ENCODE data around the gene RHOT1.
A peak's percentile ranks its signal among the peaks of the same experiment; 100 is the strongest.
"Not testable (repeated sequence)": the region's sequence is repeated elsewhere in the genome, so short reads cannot be mapped to it uniquely, and the experiment has no call there.

The RHOT1 gene

DNA sequence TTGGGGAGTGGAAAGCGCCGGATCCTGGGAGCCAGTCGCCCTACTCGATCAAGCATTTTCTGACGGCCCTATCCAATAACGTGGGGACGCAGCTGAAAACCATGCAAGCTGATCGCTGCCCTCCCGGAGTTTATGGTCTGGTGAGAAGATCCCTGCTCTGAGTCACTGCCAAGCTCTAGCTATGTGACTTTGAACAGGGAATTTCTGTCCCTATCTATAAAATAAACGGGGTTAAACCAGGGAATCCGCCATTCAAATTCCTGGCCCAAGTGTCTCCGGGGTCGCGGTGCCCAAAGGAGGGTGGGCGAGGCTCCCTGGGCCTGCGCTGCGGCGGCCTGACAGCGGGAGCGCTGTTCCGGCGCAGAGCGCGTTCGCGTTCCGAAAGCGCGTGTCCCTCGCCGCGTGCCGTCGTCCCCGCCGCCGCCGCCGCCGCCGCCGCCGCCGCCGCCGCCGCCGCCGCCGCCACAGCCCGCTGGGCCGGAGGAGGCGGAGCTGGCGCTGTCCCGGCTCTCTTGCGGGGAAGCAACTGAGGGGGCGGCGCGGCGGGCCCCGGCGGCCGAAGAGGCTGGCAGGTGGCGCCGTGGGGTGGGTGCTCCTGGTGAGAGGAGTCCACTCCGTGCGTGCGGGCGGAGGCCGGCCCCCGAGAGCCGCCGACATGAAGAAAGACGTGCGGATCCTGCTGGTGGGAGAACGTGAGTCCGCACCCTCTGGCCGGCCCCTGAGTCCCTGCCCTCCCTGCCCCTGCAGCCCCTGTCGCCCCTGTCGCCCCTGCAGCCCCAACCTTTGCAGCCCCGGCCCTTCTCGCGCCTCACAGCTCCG, at the start of gene RHOT1:
Gene RHOT1, plus strand, starts transcription at position 465 of the 819 bp plus-strand sequence. Its CDS starts 191 bp downstream, at position 656.
- peak; percentile 80 for DNase-seq

DNA sequence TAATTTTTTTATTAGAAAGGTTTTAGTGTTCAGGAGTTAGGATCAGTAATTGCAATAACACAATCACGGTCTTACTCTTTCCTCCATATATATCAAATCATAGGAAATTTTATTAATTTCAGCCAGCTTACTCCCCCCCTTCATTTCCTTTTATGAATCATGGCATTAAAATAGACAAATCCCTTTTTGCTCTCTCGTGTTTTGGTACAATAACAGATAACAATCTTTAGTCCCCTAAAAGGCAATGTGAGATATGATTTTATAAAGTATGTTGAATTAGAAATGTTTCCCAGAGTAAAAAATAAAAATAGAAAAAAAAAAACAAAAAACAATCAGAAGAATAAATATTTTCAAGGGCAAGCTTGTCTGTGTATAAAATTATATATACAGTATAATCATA, 42.6 kb upstream of the RHOT1 start:
- no peak for DNase-seq

DNA sequence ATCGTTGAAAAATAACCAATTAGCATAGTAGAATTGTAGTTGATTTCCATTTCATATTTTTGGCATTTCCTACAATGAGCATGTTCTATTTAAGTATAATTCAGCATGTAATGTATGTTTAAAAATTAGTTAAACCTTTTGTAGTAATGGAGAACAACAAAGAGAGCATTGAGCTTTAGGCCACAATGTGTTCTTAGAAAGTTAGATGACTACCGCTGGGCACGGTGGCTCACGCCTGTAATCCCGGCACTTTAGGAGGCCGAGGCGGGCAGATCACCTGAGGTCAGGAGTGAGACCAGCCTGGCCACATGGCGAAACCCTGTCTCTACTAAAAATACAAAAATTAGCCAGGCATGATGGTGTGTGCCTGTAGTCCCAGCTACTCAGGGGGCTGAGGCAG, 42.0 kb upstream of the RHOT1 start:
- not testable (repeated sequence) for DNase-seq

DNA sequence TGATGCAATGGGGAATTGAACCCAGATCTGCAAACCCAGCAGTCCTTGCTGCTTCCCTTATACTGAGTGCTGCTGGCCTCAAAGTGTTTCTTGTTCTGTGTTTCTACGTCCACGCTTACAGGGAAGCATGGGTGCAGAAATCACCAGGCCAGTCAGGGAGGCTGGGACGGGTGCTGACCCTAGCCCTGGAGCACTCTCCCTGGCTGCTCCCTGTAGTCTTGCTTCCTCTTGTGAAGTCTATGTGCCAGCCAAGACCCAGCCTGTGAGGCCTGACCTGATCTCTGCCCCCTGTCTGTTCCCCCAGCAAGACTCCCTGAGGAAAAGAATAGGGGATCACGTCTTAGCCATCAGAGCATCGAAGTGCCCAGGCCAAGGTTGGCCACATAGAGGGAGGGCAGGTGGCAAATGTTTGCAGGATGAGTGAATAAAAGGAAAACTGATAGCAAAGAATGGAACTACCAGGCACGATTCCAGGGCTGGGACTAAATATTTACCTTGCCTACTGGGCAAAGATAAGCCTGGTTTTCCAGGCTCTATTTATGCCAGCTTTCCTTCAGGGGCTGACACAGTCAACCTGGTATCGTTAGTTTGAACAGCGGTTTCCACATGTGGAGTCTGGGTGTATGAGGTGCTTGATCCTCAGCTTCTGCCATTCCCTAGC, 41.2 kb upstream of the RHOT1 start:
- no peak for DNase-seq

DNA sequence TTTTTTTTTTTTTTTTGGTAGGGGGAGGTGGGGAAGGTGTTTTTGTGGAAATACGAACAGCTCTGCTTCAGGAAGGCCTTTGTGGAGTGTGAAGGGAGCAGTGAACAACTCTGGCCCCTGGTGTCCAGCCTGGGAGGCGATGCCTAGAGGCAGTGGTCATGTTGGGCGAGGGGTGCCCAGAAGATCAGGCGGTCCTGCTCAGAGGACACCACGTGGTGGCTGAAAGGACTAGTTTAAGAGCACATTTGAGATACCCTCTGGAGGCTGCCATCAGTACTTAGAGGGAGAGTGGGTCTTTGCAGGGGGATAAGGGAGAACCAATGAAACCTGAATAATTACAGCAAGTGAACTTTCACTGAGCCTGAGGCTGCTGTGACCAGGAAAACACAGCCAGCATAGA, 40.1 kb upstream of the RHOT1 start:
- no peak for DNase-seq

DNA sequence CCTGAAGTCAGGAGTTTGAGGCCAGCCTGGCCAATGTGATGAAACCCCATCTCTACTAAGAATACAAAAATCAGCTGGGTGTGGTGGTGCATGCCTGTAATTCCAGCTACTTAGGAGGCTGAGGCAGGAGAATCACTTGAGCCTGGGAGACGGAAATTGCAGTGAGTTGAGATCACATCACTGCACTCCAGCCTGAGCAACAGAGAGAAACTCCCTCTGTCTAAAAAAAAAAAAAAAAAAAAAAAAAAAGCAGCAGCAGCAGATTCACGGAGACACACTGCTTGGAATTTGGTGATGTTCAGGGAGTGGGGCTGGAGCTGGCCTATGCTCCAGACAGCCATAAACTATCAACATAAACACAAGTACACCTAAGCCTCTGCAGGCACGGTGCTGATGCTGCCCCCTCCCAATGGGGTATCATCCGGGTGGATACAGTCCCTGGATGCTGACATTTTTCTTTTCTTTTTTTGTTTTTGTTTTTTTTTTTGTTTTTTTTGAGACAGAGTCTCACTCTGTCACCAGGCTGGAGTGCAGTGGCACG, 39.6 kb upstream of the RHOT1 start:
- no peak for DNase-seq

DNA sequence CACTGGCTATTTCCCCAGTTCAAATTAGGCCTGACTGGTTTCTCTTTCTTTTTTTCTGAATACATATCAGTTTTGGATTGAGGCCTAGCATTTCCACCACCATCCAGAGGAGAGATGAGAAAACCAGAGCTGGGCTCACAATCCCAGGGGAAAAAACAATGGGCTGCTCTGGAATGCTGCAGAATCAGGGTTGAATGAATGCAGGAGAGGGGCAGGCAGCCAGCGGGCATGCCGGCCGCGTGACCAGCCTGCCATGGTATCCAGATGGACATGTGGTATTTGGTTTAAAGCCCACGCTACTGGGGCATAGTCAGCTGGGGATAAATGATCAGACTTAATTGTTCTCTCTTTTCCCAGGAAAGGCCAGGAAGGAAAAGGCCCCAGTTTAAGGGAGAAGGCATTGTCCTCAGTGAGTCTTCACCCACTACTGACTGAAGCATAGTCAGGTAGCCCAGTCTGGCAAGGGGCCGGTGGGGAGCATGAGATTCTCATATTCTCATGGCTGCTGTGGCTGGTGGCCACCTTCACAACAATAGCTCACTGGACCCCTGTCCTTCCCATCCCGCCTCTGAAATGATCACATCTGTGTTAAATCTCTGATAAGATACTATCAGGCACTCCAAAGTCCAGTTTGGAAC, 38.7 kb upstream of the RHOT1 start:
- DNase-seq = no peak

DNA sequence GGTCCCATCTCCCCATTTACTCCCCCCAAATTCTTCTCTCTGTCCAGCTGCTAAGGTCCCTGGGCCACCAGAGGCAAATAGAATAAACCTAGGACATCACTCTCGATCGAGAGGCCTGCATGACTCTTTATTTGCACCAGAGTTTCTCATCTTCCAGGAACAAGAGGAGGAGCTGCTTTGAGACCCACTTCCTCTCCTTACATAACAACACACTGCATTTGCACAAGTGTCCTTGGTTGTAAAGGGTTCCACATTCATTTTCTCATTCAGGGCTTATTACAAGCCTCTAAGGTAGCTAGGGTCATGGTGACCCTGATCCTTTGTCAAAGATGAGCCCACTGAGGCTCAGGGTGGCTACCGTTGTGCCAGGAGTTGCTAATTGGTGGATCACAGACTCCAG, 38.1 kb upstream of the RHOT1 start:
- no peak for DNase-seq

DNA sequence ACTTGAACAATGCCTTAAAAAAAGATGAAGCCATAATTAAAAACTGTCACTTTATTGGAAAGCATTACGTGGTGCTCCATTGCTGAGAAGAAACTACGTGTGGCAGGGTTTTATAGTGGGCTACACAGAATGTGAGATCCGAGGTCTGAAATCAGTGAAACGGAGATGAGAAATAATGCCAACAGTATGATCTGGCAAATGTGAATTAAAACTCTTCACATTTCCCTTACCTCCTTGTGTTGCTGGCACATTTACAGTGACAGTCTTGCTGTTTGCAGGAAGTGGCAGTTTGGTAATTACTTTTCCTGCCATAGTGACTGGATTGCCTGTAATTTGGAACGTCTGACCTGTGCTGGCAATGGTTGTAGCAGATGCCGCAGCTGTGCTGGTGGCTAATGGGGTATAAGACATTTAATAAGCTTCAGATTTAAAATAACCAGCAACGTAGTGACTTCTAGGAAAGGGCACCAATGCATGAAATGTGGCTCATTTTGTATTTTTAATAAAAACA, 35.8 kb upstream of the RHOT1 start:
- DNase-seq = not testable (repeated sequence)

DNA sequence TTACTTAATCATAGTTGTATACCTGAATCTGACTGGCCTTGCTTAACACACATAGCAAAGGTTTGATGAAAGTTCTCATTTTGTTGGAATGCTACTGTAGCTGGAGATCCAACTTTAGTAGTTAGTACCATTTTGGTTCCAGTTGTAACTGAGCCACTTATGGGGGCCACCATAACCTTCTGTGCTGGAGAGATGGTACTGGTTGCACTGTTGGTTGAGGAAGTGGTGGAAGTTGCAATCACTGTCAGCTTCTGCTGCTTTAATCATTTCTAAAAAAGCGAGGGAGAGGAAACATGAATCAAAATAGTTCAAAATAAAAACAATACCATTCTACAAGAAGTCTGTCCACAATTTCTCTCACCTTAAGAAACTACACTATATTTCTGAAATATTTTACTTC, 35.1 kb upstream of the RHOT1 start:
- DNase-seq = not testable (repeated sequence)

DNA sequence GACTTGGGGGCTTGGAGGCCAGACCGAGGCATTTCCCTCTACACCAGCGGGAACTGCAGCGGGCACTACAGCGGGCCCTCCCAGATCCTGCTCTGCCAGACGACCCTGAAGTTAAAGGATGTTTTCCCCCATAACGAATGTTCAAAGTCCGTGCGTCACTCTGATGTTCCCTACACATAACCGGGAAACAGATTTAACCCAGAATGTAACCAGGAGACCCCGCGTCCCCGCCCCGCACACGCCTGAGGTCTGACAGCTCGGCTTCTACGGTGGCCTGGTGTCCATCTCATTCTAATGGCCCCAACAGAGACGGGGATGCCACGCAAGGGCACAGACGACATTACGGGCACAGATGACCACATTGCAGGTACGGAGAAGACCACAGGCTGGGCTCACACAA, 31.7 kb upstream of the RHOT1 start:
- no peak for DNase-seq

DNA sequence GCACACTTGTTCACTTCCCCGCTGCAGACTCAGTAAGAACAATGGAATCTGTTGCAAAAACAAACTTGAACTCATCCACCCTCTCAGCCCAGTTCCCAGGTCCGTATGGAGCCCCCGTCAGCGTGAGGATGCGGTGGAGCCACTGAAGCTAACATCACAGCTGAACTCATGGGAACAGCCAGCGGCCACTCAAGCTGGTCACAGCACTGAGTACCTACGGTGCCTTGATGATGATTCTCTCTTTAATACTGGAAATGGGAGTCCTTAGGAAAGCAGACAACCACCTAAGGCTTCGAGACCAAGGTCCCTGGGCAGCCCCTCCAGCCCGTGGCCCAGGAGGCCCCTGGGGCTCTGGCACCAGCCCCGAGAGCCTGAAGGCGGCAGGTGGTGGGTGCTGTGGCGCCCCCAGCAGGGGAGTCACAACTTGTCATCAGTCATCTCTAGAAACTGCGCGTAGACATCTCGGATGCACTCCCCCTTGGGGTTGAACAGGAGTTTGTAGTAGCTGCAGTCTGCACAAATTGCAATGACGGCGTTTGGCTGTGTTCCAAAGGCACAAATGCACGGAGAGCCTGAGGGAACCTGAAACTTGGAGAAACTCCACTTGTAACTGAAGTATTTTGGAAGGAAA, 31.0 kb upstream of the RHOT1 start:
- DNase-seq = no peak

DNA sequence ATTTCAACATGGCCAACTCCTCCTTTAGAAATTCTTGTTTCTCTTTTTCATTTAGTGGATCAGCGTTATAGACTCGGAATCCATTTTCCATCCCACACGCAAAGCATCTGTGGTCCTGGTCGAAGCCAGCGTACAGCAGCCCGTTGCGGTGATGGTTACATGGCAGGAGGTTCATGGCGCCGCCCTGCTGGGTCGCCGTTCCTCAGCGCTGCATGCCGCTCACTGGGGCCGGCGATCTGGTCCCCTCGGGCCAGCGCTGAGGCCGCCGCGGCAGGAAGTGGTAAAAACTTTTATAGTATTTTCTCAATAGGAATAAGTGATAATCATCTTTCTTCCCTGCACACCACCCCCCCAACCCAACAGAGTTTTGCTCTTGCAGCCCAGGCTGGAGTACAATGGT, 29.9 kb upstream of the RHOT1 start:
- no peak for DNase-seq

DNA sequence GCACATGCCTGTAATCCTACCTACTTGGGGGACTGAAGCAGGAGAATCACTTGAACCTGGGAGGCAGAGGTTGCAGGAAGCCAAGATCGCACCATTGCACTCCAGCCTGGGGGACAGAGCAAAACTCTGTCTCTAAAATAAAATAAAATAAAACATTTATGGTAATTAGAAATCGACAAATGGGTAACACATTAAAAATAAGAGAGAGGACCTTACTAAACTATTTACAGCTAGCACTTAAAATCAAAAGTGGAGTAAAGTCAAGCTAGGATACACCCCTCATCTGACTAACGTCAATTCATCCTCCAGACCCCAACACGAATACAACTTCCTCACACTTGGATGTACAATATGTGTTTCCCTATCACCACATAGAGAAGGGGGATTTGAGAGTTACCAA, 27.8 kb upstream of the RHOT1 start:
- no peak for DNase-seq

DNA sequence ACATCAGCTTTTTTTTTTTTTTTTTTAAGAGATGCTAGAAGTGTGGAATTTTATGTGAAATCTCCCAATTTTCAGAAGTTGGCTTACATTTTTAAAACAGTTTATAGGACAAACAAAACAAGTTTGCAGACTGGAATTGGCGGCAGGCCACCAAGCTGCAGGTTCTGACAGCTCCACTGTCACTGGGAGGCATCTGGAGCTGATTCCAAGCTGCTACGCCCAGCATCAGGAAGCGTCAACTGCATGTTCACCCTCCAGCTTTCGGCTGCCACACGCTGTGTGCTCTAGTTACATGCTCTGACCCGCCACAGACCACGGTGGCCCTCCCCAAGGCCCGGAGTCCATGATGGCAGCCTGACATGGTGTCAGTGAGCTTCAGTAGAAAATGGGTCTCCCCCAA, 26.8 kb upstream of the RHOT1 start:
- not testable (repeated sequence) for DNase-seq

DNA sequence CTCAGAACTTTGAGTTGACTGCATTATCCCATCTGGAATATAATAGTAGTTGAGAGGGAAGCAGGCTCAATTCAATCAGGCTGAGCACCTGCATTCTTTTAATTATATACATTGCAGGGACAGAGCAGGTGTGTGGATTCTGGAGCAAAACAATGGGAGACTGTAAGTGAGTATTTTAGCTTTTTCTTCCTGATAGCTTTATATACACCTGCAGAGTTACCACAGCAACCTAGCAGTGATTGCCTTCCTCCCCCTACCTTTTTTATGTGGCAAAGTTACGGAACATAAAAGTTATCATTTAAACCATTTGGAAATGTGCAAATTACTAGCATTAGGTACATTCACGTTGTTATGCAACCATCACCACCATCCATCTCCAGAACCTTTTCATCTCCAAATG, 25.4 kb upstream of the RHOT1 start:
- DNase-seq = no peak

DNA sequence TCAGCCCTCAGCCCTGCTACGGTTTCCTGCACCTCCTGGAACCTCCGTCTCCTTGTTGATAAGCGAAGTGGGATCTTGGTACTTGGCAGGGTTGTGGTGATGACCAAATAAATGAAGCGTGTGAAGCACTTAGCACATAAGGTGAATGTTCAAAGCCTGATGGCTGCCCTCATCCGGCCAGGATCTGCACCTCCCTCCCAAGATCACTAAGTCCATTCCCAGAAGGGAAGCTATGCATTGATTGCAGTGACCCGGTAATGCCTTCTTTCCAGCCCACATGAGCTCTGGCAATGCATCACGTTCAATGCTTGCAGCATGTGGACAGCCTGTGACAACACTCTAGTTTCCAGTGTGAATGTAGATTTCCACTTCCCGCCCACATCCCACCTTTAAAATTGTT, 24.9 kb upstream of the RHOT1 start:
- DNase-seq = no peak

DNA sequence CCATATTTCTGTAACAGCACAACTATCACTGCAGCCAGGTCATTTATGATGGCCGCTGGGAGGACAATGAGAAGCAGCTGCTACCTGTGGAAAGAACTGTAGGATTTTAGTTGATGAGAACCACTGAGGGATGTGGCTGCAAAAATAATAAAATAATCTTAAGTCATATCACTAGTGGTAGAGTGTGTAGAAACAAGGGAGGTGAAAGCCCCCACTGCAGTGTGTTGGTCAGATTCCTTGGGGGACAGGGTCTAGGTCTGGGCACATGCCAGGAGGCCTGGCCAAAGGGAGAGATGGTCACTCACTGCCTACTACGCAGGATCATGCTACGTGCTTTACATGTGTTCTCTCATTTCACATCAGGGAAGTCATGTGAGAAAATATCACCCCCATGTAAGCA, 24.2 kb upstream of the RHOT1 start:
- not testable (repeated sequence) for DNase-seq

DNA sequence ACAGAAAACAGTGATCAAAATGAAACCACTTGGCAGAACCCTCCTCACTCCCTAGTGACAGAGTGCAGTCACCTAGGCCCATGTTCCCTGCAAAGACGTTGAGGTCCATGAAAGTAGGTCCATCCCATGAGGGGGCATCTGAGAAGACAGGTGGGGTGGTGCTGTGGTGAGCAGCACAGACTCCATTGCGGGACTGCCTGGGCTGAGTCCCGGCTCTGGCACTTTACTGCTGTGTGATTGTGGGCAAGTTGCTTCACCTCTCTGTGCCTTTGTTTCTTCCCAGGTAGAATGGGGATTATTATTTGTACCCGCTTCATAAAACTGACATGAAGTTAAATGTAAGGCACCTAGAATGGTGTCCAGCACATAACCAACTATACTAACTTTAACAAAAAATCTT, 23.5 kb upstream of the RHOT1 start:
- no peak for DNase-seq

DNA sequence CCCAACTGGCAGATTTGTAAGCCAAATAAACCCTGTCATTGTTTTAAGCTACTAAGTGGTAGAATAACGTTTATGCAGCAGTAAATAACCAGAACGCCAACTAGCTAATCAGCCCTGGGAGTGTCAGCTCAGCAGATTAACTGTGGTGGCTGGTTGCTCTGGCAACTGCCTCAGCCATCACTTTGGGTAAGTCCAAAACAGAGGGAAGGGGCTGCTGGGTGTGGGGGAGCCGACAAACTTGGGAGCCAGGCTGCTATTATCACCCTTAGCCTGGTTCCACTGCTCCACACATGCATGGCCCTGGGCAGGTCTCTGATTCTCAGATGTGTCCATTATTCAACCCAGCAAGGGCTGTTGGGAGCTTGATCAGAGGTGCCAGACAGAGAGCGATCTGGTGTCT, 22.2 kb upstream of the RHOT1 start:
- no peak for DNase-seq

DNA sequence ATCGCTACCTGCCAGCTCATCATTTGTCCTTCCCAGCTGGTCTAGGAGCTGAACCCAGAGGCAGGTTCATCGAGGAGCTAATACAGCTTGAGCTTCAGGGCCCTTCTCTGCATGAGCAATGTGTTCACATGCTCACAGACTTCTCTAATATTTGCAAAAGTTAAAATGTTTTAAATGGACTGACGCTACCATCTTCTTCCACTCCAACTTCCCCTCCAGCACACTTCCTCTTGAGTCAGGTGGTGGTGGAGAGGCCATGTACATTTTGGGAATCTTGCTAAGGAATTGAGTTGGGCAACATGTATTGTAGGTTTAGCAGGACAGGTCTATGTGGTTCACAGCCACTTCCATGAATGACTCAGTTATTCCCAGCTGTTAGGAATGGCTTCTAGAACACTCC, 21.6 kb upstream of the RHOT1 start:
- no peak for DNase-seq

DNA sequence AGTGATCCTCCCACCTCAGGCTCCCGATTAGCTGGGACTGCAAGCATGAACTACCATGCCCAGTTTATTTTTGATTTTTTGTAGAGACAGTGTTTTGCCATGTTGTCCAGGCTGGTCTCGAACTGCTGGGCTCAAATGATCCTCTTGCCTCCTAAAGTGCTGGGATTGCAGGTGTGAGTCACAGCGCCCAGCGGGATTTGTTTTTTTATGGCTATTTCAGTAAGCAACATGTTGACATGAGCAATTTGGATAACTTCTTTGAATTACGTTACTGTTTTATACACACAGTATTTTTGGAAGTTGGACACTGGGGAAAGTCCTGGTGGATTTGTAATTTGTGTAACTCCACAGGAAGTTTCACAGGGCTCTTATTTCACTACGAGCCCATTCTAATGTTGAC, 18.5 kb upstream of the RHOT1 start:
- no peak for DNase-seq

Measured in stimulated activated naive CD4-positive, alpha-beta T cell treated with Interleukin-2 at 50 U/mL for 16 hours (primary cell).